Neuron (in vitro differentiated cells): Measurements from ENCODE around the gene HSFX1.
"Not testable (repeated sequence)": the region's sequence is repeated elsewhere in the genome, so short reads cannot be mapped to it uniquely, and the experiment has no call there.

Source experiments
- H2AFZ ChIP-seq: one replicate; pipeline ENCODE4 v1.6.1; 2013; ENCODE audit warnings: low read depth, mild to moderate bottlenecking, inconsistent platforms, low read length, moderate library complexity
- H3K27me3 ChIP-seq: one replicate; pipeline ENCODE4 v1.6.1; 2013; ENCODE audit warnings: low read length; ENCODE audit not compliant: insufficient read depth
- H3K36me3 ChIP-seq: one replicate; pipeline ENCODE4 v1.6.1; 2013; ENCODE audit warnings: low read length; ENCODE audit not compliant: insufficient read depth
- H3K4me1 ChIP-seq: one replicate; pipeline ENCODE4 v1.6.1; 2013; ENCODE audit warnings: low read length; ENCODE audit not compliant: insufficient read depth
- H3K4me3 ChIP-seq: 2 replicates; pipeline ENCODE4 v1.5.1; 2013; ENCODE audit warnings: mild to moderate bottlenecking, low read length, moderate library complexity
- H3K9me3 ChIP-seq: one replicate; pipeline ENCODE4 v1.6.1; 2013; ENCODE audit warnings: low read length

HSFX1 gene

DNA sequence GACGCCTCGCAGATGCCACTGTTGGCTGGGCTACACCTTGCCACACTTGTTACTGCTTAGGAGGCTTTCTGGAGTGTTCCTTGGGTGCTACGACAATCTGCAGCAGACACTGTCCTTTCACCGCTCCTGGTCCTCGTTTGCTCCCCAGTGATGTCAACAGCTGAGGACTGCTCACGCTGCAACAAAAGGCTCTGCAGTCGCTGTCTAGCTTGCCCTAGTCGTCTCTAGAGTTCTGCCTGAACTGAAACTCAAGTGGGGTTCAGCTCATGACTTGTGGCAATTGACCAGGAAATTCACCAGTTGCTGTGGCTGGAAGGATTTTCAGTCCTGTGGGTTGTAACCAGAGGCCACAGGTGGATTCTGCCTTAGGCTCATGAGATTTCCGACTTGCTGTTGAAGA lies 842 bp upstream of the HSFX1 start:
- not testable (repeated sequence) for H3K4me1 ChIP-seq, H3K9me3 ChIP-seq, H3K27me3 ChIP-seq, H3K4me3 ChIP-seq, H3K36me3 ChIP-seq, H2AFZ ChIP-seq

DNA sequence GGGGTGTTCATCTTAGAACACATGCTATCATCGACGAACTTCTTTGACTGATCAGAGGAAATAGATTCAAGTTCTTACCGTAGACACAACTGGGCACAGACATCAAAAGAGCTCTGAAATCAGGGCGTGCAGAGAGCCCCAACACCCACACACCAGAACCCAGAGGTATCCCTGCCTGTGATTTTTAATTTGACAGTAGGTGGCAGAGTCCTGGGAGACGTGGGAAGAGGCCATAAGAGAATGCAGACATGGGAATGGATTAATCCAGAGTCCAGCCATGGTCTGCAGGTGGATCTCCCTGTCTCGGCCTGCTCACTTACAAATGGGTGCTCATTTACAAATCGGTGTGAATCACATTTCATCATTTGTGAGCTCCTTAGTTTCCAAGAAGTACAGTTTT lies 4.1 kb downstream of the HSFX1 start:
- H3K27me3 ChIP-seq, H3K4me1 ChIP-seq, H3K9me3 ChIP-seq, H3K4me3 ChIP-seq, H2AFZ ChIP-seq, H3K36me3 ChIP-seq: not testable (repeated sequence)

DNA sequence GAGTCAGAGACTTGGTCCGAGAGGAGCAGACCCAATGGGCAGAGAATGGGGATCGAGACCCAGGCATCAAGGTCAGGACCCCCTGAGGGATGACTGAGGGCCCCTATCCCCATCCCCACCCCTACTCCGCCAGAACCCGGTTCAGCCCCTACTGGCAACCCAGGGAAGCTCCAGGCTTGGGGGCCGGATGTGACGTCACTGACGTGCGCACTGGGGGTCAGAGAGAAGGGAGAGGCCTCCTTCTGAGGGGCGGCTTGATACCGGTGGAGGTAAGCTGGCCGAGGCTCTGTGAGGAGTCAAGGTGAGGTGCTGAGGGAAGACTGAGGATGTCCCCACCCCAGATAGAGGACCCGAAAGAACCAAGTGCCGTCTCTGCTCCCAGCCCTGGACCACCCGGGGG lies 7.9 kb downstream of the HSFX1 start, which contains the start of gene MAGEA9:
Gene MAGEA9 (plus strand): TSS at position 204 of the 400 bp plus-strand sequence. CDS start 4,281 bp downstream, outside the sequence.
- H3K36me3 ChIP-seq, H3K4me1 ChIP-seq, H2AFZ ChIP-seq, H3K27me3 ChIP-seq, H3K9me3 ChIP-seq, H3K4me3 ChIP-seq: not testable (repeated sequence)

DNA sequence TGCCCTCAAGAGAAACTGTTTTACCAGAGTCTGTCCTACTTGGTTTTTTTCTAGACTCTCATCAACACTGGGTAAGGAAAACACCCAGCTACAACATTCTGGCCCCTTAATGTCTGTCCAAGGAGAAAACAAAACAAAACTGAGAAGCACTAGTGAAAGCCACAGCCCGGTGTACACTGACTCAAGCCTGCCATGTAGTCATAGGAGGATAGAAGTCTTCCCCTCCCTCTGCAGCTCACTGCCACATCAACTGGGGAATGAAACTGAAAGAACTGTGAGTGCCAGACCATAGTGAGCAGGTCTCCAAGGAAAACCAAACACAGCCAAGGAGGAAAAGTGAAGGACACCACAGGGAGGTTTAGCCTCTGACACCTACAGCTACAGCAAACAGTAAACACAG lies 21.7 kb downstream of the HSFX1 start:
- H2AFZ ChIP-seq, H3K4me3 ChIP-seq, H3K27me3 ChIP-seq, H3K36me3 ChIP-seq, H3K9me3 ChIP-seq, H3K4me1 ChIP-seq: not testable (repeated sequence)

DNA sequence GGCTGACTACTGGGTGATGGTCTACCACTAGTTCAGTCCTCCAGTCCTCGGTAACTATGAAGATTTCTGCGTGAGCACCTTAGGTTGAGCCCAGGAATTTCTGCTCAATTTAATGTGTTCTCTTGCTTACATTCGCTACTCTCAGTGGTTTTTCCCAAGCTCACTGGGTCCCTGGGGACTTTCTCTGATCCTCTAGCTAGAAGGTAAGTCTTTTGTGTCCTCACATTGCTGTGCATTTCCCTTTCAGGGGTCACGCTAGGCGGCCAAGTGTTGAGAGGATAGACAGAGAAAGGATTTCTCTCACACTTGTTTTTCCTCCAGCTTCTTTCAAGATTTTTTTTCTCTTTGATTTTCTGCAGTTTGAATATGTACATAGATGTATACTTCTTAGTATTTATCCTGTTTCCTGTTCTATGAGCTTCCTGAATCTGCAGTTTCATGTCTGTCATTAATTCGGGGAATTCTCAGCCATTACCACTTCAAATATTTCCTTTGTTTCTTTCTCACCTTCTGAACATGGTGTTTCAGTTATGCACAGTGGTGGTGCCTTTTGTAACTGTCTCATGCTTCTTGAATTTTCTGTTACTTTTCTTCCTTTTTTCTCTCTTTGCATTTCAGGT lies 25.3 kb downstream of the HSFX1 start:
- Histone ChIP-seq H3K4me1 (no peaks in the 10 kb centered on the region), H3K9me3 (no peaks in the 10 kb centered on the region), H3K4me3 (no peak overlapping the region), H3K36me3 (no peaks in the 10 kb centered on the region), H2AFZ (no peak overlapping the region), H3K27me3 (peaks cover 9% of the 10 kb centered on the region)

DNA sequence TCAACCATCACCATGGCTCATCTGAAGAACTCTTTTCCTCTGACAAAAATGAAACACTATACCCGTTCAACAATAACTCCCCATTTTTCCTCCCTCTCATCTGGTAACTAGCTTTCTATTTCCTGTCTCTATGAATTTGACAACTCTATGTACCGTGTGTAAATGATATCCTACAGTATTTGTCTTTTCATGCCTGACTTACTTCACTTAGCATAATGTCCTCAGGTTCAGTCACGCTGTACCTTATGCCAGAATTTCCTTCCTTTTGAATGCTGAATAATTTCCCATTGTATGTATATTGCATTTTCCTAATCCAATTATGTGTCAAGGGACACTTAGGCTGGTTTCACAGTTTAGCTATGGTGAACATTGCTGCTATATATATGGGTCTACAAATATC lies 26.1 kb downstream of the HSFX1 start:
- Histone ChIP-seq H3K9me3 (no peaks in the 10 kb centered on the region), H3K36me3 (no peaks in the 10 kb centered on the region), H3K4me3 (no peak overlapping the region), H3K4me1 (no peaks in the 10 kb centered on the region), H2AFZ (no peak overlapping the region), H3K27me3 (peaks cover 12% of the 10 kb centered on the region)

DNA sequence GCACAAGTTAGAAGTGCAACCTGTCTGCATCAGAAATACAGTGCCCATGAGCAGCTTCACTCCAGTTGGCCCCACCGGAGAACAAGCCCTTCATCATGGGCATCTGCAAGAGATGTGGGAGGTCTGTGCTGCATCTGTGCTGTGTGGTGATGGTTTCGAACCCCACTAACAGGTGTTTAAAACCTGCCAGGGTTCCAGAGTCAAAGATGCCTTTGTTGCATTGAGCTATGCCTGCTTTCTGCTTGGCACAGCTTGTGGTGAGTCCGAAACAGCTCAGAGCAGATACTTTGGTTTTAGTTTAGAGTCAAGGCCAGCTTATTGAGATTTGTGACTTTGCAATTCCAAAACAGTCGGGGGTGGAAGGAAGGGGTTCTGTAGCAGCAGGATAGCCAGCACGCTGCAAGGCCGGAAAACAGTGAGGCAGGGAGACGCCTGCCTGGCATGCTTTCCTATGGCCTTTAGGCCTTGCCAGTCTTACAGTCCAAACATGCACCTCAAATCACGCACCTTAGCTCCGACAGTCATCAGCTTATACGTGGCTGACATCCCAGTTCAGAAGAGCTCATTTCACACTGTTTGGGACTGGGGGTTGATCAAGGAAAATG lies 29.7 kb downstream of the HSFX1 start:
- no peaks in the 10 kb centered on the region for H3K4me1 ChIP-seq
- no peaks in the 10 kb centered on the region for H3K9me3 ChIP-seq
- no peak overlapping the region for H3K4me3 ChIP-seq
- H3K27me3 ChIP-seq = peaks cover 12% of the 10 kb centered on the region
- no peaks in the 10 kb centered on the region for H3K36me3 ChIP-seq
- no peak overlapping the region for H2AFZ ChIP-seq

DNA sequence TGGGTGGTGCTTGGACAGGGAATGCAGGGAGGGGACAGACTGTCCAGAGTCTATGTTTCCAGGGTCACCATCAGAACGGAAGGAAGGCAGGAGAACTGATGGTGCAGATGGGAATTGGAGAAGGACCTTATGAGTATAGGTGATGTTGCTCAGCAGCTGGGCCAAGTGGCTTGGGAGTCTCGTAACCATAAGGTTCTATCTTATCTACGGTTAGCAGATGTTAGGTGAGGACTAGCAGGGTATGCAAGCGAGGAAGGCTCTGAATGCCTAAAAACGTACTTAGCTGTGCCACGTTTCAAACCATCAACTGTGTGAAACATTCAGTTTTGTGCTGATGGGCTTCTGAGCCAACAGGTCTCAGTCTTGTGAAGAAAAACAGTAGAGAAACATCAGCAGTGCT lies 30.2 kb downstream of the HSFX1 start:
- no peaks in the 10 kb centered on the region for H3K36me3 ChIP-seq
- H3K27me3 ChIP-seq = peaks cover 12% of the 10 kb centered on the region
- H2AFZ ChIP-seq = no peak overlapping the region
- no peaks in the 10 kb centered on the region for H3K9me3 ChIP-seq
- H3K4me1 ChIP-seq = no peaks in the 10 kb centered on the region
- H3K4me3 ChIP-seq = no peak overlapping the region

DNA sequence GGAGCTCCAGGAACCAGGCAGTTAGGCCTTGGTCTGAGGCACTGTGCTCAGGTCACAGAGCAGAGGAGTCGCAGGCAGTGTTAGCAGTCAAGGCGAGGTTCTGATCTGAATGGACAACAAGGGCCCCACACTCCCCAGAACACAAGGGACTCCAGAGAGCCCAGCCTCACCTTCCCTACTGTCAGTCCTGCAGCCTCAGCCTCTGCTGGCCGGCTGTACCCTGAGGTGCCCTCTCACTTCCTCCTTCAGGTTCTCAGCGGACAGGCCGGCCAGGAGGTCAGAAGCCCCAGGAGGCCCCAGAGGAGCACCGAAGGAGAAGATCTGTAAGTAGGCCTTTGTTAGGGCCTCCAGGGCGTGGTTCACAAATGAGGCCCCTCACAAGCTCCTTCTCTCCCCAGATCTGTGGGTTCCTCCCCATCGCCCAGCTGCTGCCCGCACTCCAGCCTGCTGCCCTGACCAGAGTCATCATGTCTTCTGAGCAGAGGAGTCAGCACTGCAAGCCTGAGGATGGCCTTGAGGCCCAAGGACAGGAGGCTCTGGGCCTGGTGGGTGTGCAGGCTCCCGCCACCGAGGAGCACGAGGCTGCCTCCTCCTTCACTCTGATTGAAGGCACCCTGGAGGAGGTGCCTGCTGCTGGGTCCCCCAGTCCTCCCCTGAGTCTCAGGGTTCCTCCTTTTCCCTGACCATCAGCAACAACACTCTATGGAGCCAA lies 34.0 kb downstream of the HSFX1 start:
- no peaks in the 10 kb centered on the region for H3K36me3 ChIP-seq
- no peaks in the 10 kb centered on the region for H3K4me1 ChIP-seq
- no peak overlapping the region for H3K4me3 ChIP-seq
- H3K9me3 ChIP-seq = no peaks in the 10 kb centered on the region
- H2AFZ ChIP-seq = no peak overlapping the region
- peaks cover 25% of the 10 kb centered on the region for H3K27me3 ChIP-seq

DNA sequence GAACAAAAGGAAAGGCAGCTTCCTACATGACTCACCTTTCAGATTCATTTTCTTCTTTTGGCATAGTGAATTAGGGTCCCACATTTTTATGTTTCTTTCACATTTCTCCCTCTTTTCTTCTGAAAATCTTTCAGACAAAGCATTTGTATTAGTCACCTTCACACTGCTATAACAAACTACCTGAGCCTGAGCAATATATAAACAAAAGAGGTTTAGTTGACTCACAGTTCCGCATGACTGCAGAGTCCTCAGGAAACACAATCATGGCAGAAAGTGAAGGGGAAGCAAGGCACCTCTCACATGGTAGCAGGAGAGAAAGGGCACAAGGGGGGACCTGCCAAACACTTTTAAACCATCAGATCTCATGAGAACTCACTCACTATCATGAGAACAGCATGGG lies 44.8 kb downstream of the HSFX1 start:
- H3K4me1 ChIP-seq = no peaks in the 10 kb centered on the region
- H3K9me3 ChIP-seq = no peaks in the 10 kb centered on the region
- peaks cover 3% of the 10 kb centered on the region for H3K27me3 ChIP-seq
- no peak overlapping the region for H2AFZ ChIP-seq
- H3K36me3 ChIP-seq = no peaks in the 10 kb centered on the region
- H3K4me3 ChIP-seq = no peak overlapping the region

DNA sequence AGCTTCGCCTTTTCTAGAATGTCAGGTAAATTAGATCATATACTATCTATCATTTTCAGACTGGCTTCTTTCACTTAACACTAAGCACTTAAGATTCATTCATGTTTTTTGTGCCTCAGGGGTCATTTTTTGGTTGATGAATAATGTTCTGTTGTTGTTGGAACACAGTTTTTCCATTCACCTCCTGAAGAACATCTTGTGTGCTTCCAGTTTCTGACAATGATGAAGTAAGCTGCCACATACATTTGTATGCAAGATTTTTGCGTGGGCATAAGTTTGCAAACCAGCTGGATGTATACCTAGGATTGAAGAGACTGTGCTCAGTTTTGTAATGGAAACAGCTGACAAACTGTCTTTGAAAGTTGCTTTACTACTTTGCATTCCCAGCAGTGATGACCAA lies 45.5 kb downstream of the HSFX1 start:
- Histone ChIP-seq H3K27me3 (peaks cover 3% of the 10 kb centered on the region), H2AFZ (no peak overlapping the region), H3K9me3 (no peaks in the 10 kb centered on the region), H3K36me3 (no peaks in the 10 kb centered on the region), H3K4me3 (no peak overlapping the region), H3K4me1 (no peaks in the 10 kb centered on the region)

DNA sequence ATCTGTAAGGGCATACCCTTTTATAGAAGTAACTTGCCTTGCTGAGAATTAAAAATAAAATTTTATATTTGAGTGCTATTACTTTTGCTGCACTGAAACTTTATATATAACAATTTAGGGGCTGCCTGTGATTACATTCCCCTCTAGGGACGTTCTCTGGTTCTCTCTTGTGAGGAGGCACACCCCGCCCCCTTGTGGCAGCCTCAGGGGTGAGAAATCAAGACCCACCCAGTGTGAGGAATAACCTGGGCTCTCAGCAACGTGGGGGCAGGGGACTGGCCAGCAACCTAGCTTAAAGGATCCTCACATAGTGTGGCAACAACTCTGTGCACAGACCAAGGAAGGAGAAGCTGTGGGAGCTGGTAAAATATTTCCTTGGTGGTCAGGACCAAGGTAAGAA lies 51.6 kb downstream of the HSFX1 start:
- Histone ChIP-seq H3K36me3 (no peaks in the 10 kb centered on the region), H2AFZ (no peak overlapping the region)

More for the DNA sequence above, 51.6 kb downstream of the HSFX1 start:
- peaks cover 2% of the 10 kb centered on the region for H3K27me3 ChIP-seq
- H3K4me1 ChIP-seq = no peaks in the 10 kb centered on the region
- no peaks in the 10 kb centered on the region for H3K9me3 ChIP-seq
- H3K4me3 ChIP-seq = no peak overlapping the region
